HG02938 (cell line): ENCODE measurements around the gene C1orf174.

Source experiments
- ATAC-seq: cut with Tn5 transposase; IDR thresholded peaks from one replicate; pipeline ENCODE4 v1.9.1; 2021; ENCODE audit warnings: mild to moderate bottlenecking, moderate library complexity; ENCODE audit not compliant: unreplicated experiment

The C1orf174 gene

DNA sequence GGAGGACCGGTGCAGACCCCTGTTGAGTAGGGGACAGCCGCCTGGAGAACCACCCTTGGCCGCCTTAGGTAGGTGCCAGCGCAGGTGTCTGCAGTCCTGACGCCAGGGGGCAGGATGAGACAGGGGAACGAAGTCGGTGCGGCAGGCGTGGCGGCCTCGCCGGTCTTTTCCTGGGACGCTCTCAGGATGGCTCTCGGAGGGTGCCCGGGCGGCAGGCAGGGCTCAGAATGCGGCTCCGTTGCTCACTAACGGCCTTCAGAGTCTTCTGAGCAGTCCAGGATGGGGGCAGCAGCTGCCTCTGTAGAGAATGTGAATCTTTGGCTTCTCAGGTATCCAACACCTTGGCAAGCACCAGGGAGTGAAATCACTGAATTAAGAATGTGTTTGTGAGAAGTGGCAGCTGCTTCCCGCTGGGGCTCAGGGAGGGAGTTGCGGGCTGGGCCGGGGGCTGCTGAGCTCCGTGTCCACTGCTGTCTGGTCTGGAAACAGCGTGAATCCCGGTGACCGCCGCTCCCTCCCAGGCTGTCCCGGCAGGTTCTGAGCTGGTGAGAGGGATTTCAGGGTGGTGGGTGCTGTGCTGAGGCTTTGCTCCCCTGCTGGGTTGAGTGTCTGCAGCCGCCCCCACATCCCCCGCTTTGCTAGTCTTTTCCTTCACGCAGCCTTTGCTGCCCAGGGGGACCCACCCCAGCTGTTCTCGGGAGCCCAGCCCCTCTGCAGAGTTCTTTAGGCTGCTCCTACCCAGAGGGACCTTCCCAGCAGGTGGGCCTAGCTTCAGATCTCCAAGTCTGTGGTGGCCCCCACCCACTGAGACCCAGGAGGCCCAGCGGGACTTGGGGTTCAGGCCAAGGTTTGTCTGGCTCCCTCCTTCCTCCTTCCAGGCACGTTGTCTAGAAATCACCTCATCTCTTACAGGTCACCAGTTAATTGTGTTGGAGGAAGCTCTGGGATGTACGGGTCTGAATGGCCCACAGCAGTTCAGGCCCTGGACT, 11.1 kb upstream of the C1orf174 start:
- peak; percentile 61 for ATAC-seq

- no peak for ATAC-seq
Measured at GRCh38 chr1:3910049-3910731, 10.1 kb upstream of the C1orf174 start.

DNA sequence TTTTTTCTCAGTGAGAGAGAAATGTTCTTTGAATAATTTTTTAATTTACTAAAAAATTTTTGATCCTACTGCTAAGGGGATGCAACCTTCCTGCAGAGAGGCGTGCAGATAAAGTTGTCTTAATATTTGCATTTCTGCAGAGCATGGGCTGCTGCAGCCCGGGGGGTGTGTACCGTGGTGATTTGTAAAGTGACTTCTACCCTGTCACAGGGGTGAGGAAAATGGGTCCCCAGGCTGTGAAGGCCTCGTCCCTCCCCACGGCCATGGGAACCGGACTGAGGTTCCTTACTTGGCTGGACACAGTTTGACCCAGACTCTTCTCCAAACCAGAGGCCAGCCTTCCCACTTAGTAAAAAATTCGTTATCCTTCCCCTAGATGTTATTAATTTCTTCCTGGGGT, 9.5 kb upstream of the C1orf174 start:
- ATAC-seq: no peak

- no peak for ATAC-seq
Measured at GRCh38 chr1:3908886-3909517, 8.9 kb upstream of the C1orf174 start.

- no peak for ATAC-seq
Measured at GRCh38 chr1:3907621-3908165, 7.6 kb upstream of the C1orf174 start.

DNA sequence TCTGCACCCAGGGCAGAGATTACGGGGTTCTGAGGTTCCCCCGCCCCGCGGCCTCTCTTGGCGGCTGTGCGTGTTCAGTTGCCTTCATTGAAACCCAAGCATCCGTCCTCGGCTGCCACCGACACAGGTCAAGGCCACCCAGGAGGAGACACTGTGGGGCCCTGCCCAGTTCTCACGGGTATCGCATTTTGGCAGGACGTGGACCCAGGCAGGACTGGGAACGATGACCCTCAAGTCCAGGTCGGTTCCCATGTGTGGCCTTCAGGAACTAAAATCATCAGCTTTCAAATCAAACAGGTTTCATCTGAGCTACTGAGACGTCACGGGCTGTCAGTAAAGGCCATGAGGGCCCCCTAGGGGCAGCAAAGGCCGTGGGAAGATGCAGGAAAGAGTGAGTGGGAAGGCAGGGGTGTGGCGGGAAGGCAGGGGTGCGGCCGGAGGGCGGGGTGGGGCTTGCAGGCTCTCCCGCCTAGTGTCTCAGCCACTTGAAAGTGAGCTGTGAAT, 7.0 kb upstream of the C1orf174 start:
- ATAC-seq: no peak

GRCh38 chr1:3906672-3907020, 6.6 kb upstream of the C1orf174 start:
- ATAC-seq: no peak

GRCh38 chr1:3905953-3906671, 6.0 kb upstream of the C1orf174 start:
- ATAC-seq: no peak

DNA sequence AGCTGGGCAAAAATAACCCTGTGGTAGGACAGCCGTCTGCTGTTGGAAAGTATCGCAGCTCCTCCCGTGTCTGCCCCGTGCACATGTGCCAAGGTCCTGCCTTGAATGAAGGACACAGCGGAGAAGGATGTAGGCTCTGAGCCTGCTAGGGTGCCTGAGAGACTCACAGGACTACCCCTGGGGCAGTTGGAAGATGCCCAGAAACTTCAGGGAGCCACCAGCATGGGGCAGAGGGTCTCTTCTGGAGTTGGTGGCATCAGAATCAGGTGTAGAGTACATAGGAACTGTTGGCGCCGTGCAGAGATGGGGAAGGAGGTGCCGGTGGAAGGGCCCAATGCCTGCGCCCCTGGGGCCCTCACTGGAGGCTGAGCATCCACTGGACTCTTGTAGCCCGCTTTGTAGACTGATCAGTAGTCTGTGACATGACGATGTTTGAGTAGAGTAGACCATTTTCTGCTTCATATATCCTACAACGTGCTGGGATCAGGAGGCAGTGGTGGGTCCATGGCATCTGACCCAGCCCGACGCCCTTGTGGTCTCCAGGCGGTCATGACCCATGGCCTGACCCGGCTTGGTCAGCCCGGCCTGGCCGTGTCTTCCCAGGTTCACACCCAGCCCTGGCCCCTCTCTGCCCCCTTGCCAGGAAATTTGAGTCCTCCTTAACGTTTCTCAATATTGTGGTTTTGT, 5.3 kb upstream of the C1orf174 start:
- ATAC-seq: no peak

- no peak for ATAC-seq
Measured at GRCh38 chr1:3904843-3905185, 4.7 kb upstream of the C1orf174 start.

DNA sequence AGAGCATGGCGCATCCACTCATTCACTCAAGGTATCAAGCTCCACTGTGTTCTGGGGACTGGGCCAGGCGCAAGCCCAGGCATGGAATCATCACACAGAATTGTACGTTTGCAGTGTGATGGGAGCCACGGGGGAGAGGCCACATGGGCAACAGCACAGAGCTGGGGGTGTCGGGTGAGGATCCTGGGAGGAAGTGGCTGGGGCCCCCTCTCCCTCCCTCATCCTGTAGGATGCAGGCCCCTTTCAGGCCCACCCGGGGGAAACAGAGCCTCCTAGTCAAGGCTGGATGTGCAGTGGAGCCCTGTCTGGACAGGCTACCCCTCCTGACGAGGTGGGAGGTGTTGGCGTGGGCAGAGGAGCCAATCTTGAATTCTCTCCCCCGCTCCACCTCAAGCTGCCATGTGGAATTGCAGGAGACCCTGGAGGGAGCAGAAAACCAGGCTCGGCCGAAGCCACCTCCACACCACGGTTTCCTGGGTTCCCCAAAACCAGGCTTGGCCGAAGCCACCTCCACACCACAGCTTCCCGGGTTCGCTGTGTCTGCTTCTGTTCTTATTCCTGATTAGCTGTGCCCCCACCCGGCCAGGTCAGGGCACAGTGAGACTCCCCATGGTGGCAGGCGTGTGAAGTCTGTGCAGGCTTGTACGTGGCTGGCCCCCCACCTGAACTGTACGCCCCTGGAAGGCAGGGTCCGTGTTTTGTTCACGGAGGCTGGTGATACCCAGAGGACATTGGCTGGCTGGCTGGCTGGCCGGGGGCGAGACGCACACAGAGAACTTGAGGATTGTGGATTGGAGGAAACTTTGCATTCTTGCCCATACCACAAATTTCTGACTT, 4.2 kb upstream of the C1orf174 start:
- ATAC-seq: no peak

DNA sequence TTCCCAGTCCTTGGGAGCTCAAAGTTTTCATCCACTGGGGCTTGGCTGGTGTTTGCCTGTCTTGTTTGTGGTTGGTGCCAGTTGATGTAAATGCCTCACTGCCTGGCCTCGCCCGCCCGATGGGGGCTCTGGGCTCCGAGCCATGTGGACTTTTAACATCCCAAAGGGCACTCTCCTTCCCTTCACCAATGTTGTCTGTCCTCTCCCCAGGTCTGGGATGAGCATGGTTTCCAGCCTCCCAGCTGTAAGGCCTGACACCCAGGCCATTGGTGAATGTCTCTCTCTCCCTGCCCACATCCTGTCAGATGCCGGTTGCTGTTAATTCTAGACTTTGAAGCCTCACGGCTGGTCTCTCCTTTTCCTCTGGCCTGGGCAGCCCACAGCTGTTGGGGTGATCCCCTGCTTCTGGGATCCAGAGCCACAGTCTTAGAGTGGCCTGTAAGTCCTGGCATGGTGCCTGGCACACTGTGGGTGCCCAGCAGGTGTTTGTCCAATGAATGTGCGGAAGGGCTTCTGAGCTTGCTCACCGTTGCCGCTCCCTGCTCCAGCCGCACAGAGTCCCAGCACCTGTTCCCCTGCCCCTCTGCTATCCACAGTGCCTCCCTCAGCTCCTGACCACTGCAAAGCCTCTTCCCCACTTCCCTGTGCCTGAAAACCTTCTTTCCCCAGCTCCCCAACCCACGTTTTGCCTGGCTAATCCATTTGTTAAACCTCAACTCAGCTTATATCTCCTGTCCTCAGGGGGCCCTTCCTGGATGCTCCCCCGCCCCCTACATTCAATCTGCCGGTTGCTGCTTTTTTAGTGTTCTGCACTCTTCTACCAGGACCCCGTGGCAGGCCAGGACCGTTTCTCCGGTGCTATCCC, 3.3 kb upstream of the C1orf174 start:
- ATAC-seq: no peak

GRCh38 chr1:3902571-3903091, 2.6 kb upstream of the C1orf174 start:
- no peak for ATAC-seq

DNA sequence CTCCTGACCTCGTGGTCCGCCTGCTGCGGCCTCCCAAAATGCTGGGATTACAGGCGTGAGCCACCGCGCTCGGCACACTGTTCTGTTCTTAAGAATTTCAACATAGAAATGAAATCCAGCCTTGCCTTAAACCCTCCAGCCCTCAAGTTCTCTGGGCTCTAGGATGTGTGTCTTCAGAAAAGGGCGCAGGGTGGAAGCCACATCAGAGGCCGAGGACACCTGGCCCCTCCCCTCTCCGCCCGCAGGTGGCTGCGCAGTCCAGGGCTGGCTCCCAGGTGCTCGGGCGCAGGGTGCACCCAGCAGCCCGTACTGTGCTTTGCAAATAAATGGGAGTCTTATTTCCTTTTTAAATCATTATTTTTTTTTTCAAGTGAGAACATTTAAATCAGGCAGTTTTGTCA, 2.0 kb upstream of the C1orf174 start:
- no peak for ATAC-seq

DNA sequence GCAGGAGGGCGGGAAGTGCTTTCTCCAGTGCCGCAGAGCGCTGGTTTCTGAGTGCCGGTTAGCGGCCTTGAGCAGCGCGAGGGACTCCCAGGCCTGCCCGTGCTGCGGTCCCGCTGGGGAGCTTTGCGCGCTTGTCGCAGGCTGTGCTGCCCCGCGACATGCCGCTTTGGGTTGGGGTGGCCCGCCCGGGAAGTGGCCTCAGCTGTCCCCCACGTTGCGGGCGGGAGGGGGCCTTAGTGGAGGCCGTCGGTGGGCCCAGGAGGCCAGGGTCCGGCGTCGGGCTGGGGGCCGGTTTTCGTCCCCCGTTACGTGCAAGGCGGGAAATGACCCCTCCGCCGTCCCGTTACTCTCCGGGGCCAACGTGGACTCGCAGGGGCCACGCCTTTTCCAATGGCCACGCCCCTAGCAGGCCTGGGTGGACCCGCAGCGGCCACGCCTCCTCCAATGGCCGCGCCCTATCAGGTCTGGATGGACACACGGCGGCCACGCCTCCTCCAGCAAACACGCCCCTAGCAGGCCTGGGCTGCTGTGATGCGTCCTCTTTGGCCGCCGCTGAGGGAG, 977 bp upstream of the C1orf174 start:
- peak; percentile 49 for ATAC-seq

DNA sequence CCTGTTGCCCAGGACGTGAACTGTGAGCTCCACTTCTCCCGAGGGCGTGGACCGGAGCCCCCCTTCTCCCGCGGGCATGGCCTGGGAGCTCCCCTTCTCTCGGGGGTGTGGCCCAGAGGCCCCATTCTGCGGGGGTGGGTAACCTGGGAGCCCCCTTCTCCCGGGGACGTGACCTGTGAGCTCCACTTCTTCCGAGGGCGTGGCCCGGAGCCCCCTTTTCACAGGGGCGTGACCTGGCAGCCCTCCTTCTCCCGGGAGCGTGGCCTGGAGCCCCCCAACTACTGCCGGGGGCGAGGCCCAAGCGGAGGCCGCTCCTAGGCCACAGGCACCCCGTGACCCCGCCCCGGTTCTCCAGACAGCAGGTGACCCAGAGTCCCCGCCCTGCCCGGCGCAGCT, 320 bp downstream of the C1orf174 start:
- no peak for ATAC-seq

GRCh38 chr1:3898994-3899753, 898 bp downstream of the C1orf174 start:
- ATAC-seq: no peak
